Measurements from ENCODE around the gene SLC18A3. TPM values are rescaled to one million over a fixed set of nuclear protein-coding genes. Genes with fewer than 3 reads are reported as not detected.

The SLC18A3 gene
- total and polyA plus RNA-seq, 2 experiments from 2014 or later: 1.4 to 4.3 TPM

DNA sequence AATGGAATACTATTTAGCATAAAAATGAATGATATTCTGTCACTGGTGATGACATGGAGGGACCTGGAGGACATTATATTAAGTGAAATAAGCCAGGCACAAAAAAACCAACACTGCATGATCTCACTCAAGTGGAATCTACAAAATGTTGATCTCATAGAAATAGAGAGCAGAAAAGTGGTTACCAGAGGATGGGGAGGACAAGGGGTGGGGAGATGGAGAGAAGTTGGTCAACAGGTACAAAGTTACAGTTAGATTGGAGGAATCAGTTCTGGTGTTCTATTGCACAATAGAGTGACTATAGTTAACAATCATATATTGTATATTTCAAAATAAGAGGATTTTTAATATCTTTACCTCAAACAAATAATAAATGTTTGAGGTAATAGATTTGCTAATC lies 24.7 kb upstream of the SLC18A3 start:
- no peak for TF ChIP-seq EZH2 (IDR thresholded peaks at IDR 0.05; ENCODE audit: borderline replicate concordance)
- TF ChIP-seq CTCF (IDR thresholded peaks at IDR 0.05; ENCODE audit: poor library complexity): no peak
- TF ChIP-seq EZH2phosphoT487 (IDR thresholded peaks at IDR 0.05; ENCODE audit: low read depth, severe bottlenecking, unreplicated experiment): no peak
- H2AFZ ChIP-seq: no peak overlapping the region
- DNase-seq (ENCODE audit: low spot score): no peak
- no peaks in the 10 kb centered on the region for H3K36me3 ChIP-seq (replicated peaks; ENCODE audit: insufficient read depth, low read depth)
- no peaks in the 10 kb centered on the region for H3K9me3 ChIP-seq (ENCODE audit: low read depth)
- no peaks in the 10 kb centered on the region for H3K4me1 ChIP-seq (ENCODE audit: insufficient read depth)
- no peaks in the 10 kb centered on the region for H3K27me3 ChIP-seq
- no peak overlapping the region for H3K27ac ChIP-seq
- H3K4me3 ChIP-seq: no peak overlapping the region
- no peaks in the 10 kb centered on the region for H4K20me1 ChIP-seq (ENCODE audit: insufficient read depth, poor library complexity, severe bottlenecking)
- no peaks in the 10 kb centered on the region for H3K79me2 ChIP-seq
- H3K9me2 ChIP-seq (replicated peaks; ENCODE audit: insufficient read depth): no peaks in the 10 kb centered on the region
- H3K4me2 ChIP-seq: no peak overlapping the region

DNA sequence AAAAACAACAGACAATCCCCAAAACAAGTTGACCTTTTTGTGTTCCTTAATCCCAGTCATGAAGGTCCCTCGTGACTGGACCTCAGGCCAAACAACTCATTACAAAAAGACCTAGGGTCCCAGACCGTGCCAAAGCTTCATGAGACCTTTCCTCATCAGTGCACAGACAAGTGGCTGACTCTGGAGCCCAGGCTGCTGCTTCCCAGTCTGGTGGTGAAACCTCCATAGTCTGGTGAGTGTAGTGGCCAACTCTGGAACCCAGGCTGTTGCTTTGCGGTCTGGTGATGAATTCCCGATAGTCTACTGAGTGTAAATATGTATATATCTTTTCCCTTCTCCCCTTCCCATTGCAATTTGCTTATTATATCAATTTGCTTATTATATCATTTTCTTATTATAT lies 22.1 kb upstream of the SLC18A3 start:
- WGBS (ENCODE audit: low lambda C conversion rate, missing lambda C conversion rate): 84% methylated on average over 4 of the region's 4 CpGs
- H3K9me3 ChIP-seq (ENCODE audit: low read depth): no peaks in the 10 kb centered on the region
- H4K20me1 ChIP-seq (ENCODE audit: insufficient read depth, poor library complexity, severe bottlenecking): no peaks in the 10 kb centered on the region
- H3K4me3 ChIP-seq: no peak overlapping the region
- no peaks in the 10 kb centered on the region for H3K36me3 ChIP-seq (replicated peaks; ENCODE audit: insufficient read depth, low read depth)
- H2AFZ ChIP-seq: no peak overlapping the region
- no peaks in the 10 kb centered on the region for H3K4me1 ChIP-seq (ENCODE audit: insufficient read depth)
- TF ChIP-seq CTCF (IDR thresholded peaks at IDR 0.05; ENCODE audit: poor library complexity) (no peak), EZH2phosphoT487 (IDR thresholded peaks at IDR 0.05; ENCODE audit: low read depth, severe bottlenecking, unreplicated experiment) (no peak), EZH2 (IDR thresholded peaks at IDR 0.05; ENCODE audit: borderline replicate concordance) (no peak)
- no peak overlapping the region for H3K27ac ChIP-seq
- no peak for DNase-seq (ENCODE audit: low spot score)
- no peak overlapping the region for H3K4me2 ChIP-seq
- no peaks in the 10 kb centered on the region for H3K9me2 ChIP-seq (replicated peaks; ENCODE audit: insufficient read depth)
- no peaks in the 10 kb centered on the region for H3K79me2 ChIP-seq
- no peaks in the 10 kb centered on the region for H3K27me3 ChIP-seq

- no peak overlapping the region for H2AFZ ChIP-seq
- H3K79me2 ChIP-seq: no peaks in the 10 kb centered on the region
- WGBS (ENCODE audit: low lambda C conversion rate, missing lambda C conversion rate): 55% methylated on average over 9 of the region's 9 CpGs
These were observed 17.2 kb upstream of the SLC18A3 start for GRCh38 chr10:49592726-49593563.

More at GRCh38 chr10:49592726-49593563, 17.2 kb upstream of the SLC18A3 start:
- no peaks in the 10 kb centered on the region for H4K20me1 ChIP-seq (ENCODE audit: insufficient read depth, poor library complexity, severe bottlenecking)
- H3K27me3 ChIP-seq: no peaks in the 10 kb centered on the region
- H3K27ac ChIP-seq: no peak overlapping the region
- no peak overlapping the region for H3K4me3 ChIP-seq
- peak; percentile 80 for DNase-seq (ENCODE audit: low spot score)
- no peaks in the 10 kb centered on the region for H3K9me2 ChIP-seq (replicated peaks; ENCODE audit: insufficient read depth)
- TF ChIP-seq EZH2 (IDR thresholded peaks at IDR 0.05; ENCODE audit: borderline replicate concordance) (no peak), EZH2phosphoT487 (IDR thresholded peaks at IDR 0.05; ENCODE audit: low read depth, severe bottlenecking, unreplicated experiment) (no peak), CTCF (IDR thresholded peaks at IDR 0.05; ENCODE audit: poor library complexity) (peak; percentile 82)
- H3K36me3 ChIP-seq (replicated peaks; ENCODE audit: insufficient read depth, low read depth): no peaks in the 10 kb centered on the region
- H3K9me3 ChIP-seq (ENCODE audit: low read depth): no peaks in the 10 kb centered on the region
- no peak overlapping the region for H3K4me2 ChIP-seq
- no peaks in the 10 kb centered on the region for H3K4me1 ChIP-seq (ENCODE audit: insufficient read depth)
